ENCODE results near the gene HNRNPAB.

Gene HNRNPAB

GRCh38 chr5:178204182-178204934 lies at the start of gene HNRNPAB:
Gene HNRNPAB (plus strand): TSS chr5:178204533. CDS start chr5:178204838, 305 bp downstream.
- DNase-seq, result peak; percentile 81

GRCh38 chr5:178155065-178155464 lies 49.3 kb upstream of the HNRNPAB start:
- DNase-seq, result no peak

- no peak for DNase-seq
Measured at GRCh38 chr5:178160176-178160575, 44.2 kb upstream of the HNRNPAB start.

GRCh38 chr5:178162481-178162880 lies 41.9 kb upstream of the HNRNPAB start:
- DNase-seq, result no peak

- peak; percentile 82 for DNase-seq
Measured at GRCh38 chr5:178163772-178164735, 40.3 kb upstream of the HNRNPAB start.

- no peak for DNase-seq
Measured at GRCh38 chr5:178165581-178165980, 38.8 kb upstream of the HNRNPAB start.

- DNase-seq, result no peak
Measured at GRCh38 chr5:178170455-178170854, 33.9 kb upstream of the HNRNPAB start.

- DNase-seq, result no peak
Measured at GRCh38 chr5:178174456-178174855, 29.9 kb upstream of the HNRNPAB start.

- DNase-seq, result no peak
Measured at GRCh38 chr5:178176791-178177190, 27.5 kb upstream of the HNRNPAB start.

GRCh38 chr5:178177569-178177968 lies 26.8 kb upstream of the HNRNPAB start:
- no peak for DNase-seq

- no peak for DNase-seq
Measured at GRCh38 chr5:178180141-178180863, 24.0 kb upstream of the HNRNPAB start.

GRCh38 chr5:178182158-178182876 lies 22.0 kb upstream of the HNRNPAB start:
- DNase-seq, result no peak

GRCh38 chr5:178186427-178186826 lies 17.9 kb upstream of the HNRNPAB start:
- DNase-seq, result no peak

GRCh38 chr5:178187014-178187413 lies 17.3 kb upstream of the HNRNPAB start, which contains the start of gene GMCL2:
Gene GMCL2 (minus strand): TSS chr5:178187371. CDS start chr5:178187299, 72 bp downstream.
- no peak for DNase-seq

- DNase-seq, result no peak
Measured at GRCh38 chr5:178189433-178189832, 14.9 kb upstream of the HNRNPAB start.

- no peak for DNase-seq
Measured at GRCh38 chr5:178191661-178192060, 12.7 kb upstream of the HNRNPAB start.

- no peak for DNase-seq
Measured at GRCh38 chr5:178192244-178192643, 12.1 kb upstream of the HNRNPAB start.

GRCh38 chr5:178192787-178193186 lies 11.5 kb upstream of the HNRNPAB start:
- no peak for DNase-seq

GRCh38 chr5:178193251-178193809 lies 11.0 kb upstream of the HNRNPAB start:
- no peak for DNase-seq

- no peak for DNase-seq
Measured at GRCh38 chr5:178194026-178194425, 10.3 kb upstream of the HNRNPAB start.

GRCh38 chr5:178196281-178196812 lies 8.0 kb upstream of the HNRNPAB start:
- no peak for DNase-seq

- DNase-seq, result no peak
Measured at GRCh38 chr5:178196986-178197385, 7.3 kb upstream of the HNRNPAB start.
